Measurements from ENCODE around the gene MYL10. TPM values are rescaled to one million over a fixed set of nuclear protein-coding genes. Genes with fewer than 3 reads are reported as not detected.

MYL10 gene
- total and polyA plus RNA-seq, 11 donors: not detected

Other genes with a start within 250 kb of the MYL10 start
- gene CUX1, start 188.3 kb upstream of the MYL10 start, total RNA-seq: 100 to 1,000 TPM in 8 of 9 donors, 10 to 100 TPM in 1; 96.5 to 173 (median 127) TPM
- gene CUX1, start 188.3 kb upstream of the MYL10 start, polyA plus RNA-seq: 10 to 100 TPM; 51.9 to 64.7 TPM

All from heart left ventricle (tissue), 11 donors.